Measurements from ENCODE around the gene TAX1BP3. TPM values are rescaled to one million over a fixed set of nuclear protein-coding genes. Genes with fewer than 3 reads are reported as not detected.
A peak's percentile ranks its signal among the peaks of the same experiment; 100 is the strongest.
"Not testable (repeated sequence)": the region's sequence is repeated elsewhere in the genome, so short reads cannot be mapped to it uniquely, and the experiment has no call there.

The TAX1BP3 gene
- total RNA-seq, 1 donor from 2014 or later: 136 TPM

GRCh38 chr17:3704931-3705717, 36.7 kb upstream of the TAX1BP3 start:
- Mint-ChIP-seq H3K4me3 (no peak overlapping the region), H3K27me3 (ENCODE audit: low read depth) (peaks cover 6% of the 10 kb centered on the region), H3K9me3 (peaks cover 3% of the 10 kb centered on the region), H3K27ac (no peak overlapping the region), H3K36me3 (peaks cover 4% of the 10 kb centered on the region), H3K4me1 (no peaks in the 10 kb centered on the region)
- DNase-seq (ENCODE audit: low spot score in 2 of 2, unreplicated experiment in 2 of 2): no peak
- TF ChIP-seq CTCF (IDR thresholded peaks at IDR 0.05; ENCODE audit: unreplicated experiment): no peak

- DNase-seq (ENCODE audit: low spot score in 2 of 2, unreplicated experiment in 2 of 2): not testable (repeated sequence)
Observed at GRCh38 chr17:3702041-3702539, 33.7 kb upstream of the TAX1BP3 start.

DNA sequence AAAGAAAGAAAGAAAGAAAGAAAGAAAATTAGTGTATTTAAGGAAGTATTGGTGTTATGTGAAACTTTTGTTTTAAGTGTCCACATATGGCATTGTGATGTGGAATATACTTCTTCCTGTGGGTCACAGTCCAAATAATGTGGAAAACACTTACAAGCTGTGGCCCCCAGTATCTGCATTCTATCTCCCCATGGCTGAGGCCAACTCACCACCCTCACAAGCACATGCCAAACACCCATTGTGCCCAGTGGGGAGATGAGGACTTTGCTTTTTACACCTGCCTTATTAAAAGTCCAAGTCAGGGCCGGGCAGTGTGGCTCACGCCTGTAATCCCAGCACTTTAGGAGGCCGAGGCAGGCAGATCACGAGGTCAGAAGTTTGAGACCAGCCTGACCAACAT, 31.6 kb upstream of the TAX1BP3 start:
- no peak for TF ChIP-seq CTCF (IDR thresholded peaks at IDR 0.05; ENCODE audit: unreplicated experiment)
- no peak overlapping the region for H3K27ac Mint-ChIP-seq
- H3K9me3 Mint-ChIP-seq: peaks cover 3% of the 10 kb centered on the region
- H3K4me1 Mint-ChIP-seq: peaks cover 5% of the 10 kb centered on the region
- H3K4me3 Mint-ChIP-seq: no peak overlapping the region
- DNase-seq (ENCODE audit: low spot score in 2 of 2, unreplicated experiment in 2 of 2): no peak
- peaks cover 46% of the 10 kb centered on the region for H3K27me3 Mint-ChIP-seq (ENCODE audit: low read depth)
- peaks cover 4% of the 10 kb centered on the region for H3K36me3 Mint-ChIP-seq

More at GRCh38 chr17:3702041-3702539, 33.7 kb upstream of the TAX1BP3 start:
- H3K4me1 Mint-ChIP-seq, H3K9me3 Mint-ChIP-seq, H3K36me3 Mint-ChIP-seq, H3K4me3 Mint-ChIP-seq, H3K27ac Mint-ChIP-seq: not testable (repeated sequence)
- H3K27me3 Mint-ChIP-seq (ENCODE audit: low read depth): peaks cover 25% of the 10 kb centered on the region

DNA sequence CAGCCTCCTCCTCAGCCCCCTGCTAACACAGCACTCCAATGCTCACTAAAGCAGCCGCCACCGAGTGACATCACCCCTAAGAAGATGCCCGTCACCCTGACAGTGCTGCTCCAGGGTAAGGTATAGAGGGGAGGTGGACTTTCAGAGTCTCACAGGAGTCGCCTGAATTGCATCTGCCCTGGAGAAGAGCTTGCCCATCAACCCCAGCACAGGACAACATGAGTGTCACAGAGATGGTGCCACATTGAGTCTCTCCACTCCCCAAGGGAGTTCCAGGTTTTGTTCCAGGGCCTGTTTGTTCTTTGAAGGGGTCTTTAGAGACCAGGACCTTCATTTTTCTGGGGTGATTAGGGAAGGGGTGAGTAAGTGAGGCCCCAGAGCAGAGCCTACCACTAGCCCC, 29.8 kb upstream of the TAX1BP3 start:
- H3K27ac Mint-ChIP-seq: no peak overlapping the region
- DNase-seq (ENCODE audit: low spot score in 2 of 2, unreplicated experiment in 2 of 2): no peak
- peaks cover 7% of the 10 kb centered on the region for H3K4me1 Mint-ChIP-seq
- no peak for TF ChIP-seq CTCF (IDR thresholded peaks at IDR 0.05; ENCODE audit: unreplicated experiment)
- peaks cover 4% of the 10 kb centered on the region for H3K36me3 Mint-ChIP-seq
- no peak overlapping the region for H3K4me3 Mint-ChIP-seq
- peaks cover 3% of the 10 kb centered on the region for H3K9me3 Mint-ChIP-seq
- H3K27me3 Mint-ChIP-seq (ENCODE audit: low read depth): peaks cover 62% of the 10 kb centered on the region

DNA sequence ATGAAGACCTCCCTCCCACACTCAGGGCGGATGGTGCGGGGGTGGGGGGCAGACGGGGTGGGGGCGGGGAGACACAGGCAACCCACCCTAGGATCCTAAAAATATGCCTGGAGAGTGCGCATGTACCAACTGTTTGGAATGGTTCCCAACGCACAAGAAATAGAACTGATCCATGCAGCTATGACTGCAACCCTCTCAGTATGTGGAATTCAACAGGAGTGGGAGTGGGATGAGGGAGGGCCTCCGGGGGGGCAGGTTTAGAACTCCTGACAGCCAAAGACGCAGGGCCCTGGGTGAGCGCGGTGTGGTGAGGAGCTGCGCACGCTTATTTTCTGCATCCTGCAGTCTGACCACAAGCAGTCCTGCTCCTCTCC, 28.7 kb upstream of the TAX1BP3 start:
- Mint-ChIP-seq H3K4me3 (no peak overlapping the region), H3K27me3 (ENCODE audit: low read depth) (peaks cover 70% of the 10 kb centered on the region), H3K4me1 (peaks cover 7% of the 10 kb centered on the region), H3K36me3 (no peaks in the 10 kb centered on the region), H3K27ac (no peak overlapping the region), H3K9me3 (no peaks in the 10 kb centered on the region)
- no peak for DNase-seq (ENCODE audit: low spot score in 2 of 2, unreplicated experiment in 2 of 2)
- no peak for TF ChIP-seq CTCF (IDR thresholded peaks at IDR 0.05; ENCODE audit: unreplicated experiment)

- peak within 1 kb of the TSS; percentile 68 for H3K4me3 Mint-ChIP-seq
- H3K4me1 Mint-ChIP-seq: peaks cover 7% of the 10 kb centered on the region
- no peak for TF ChIP-seq CTCF (IDR thresholded peaks at IDR 0.05; ENCODE audit: unreplicated experiment)
- no peak within 1 kb of the TSS for H3K27ac Mint-ChIP-seq
- H3K36me3 Mint-ChIP-seq: no peaks in the 10 kb centered on the region
- H3K9me3 Mint-ChIP-seq: no peaks in the 10 kb centered on the region
- H3K27me3 Mint-ChIP-seq (ENCODE audit: low read depth): peaks cover 74% of the 10 kb centered on the region
- DNase-seq (ENCODE audit: low spot score in 2 of 2, unreplicated experiment in 2 of 2): no peak
Observed at GRCh38 chr17:3695723-3696411, 27.5 kb upstream of the TAX1BP3 start, which contains the start of gene P2RX5. Gene P2RX5 (minus strand): TSS chr17:3696155. CDS start chr17:3696005, 150 bp downstream.

Measured in mesothelial cell of epicardium (in vitro differentiated cells).